ENCODE results near the gene FKBP7. TPM values are rescaled to one million over a fixed set of nuclear protein-coding genes. Genes with fewer than 3 reads are reported as not detected.
A peak's percentile ranks its signal among the peaks of the same experiment; 100 is the strongest.

Gene FKBP7
- total RNA-seq, 4 donors from 2014 or later, result 12.3 to 26.0 (median 17.5) TPM

DNA sequence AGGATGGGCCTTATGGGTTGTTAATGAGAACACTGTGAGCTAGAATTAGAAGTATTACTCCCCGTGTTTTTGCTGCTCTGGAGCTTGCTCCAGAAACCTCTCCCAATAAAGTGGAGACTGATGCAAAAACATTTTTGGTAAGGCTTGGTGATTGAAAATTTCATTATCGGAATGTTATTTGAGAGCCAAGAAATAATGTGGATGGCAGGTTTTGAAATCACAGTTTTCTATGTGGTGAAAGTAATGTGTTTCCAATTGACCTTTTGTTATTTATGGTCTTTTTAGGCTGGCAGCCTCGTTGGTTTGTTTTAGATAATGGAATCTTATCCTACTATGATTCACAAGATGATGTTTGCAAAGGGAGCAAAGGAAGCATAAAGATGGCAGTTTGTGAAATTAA, 7.0 kb upstream of the FKBP7 start:
- H3K4me1 ChIP-seq, result peaks cover 0 to 51% (median 32%) of the 10 kb centered on the region in 4 donors
- no peaks in the 10 kb centered on the region for H3K27me3 ChIP-seq
- H3K4me3 ChIP-seq, result no peak overlapping the region
- no peaks in the 10 kb centered on the region for H3K9me3 ChIP-seq
- peak in 1 of 2 donors; percentile 3 for TF ChIP-seq EP300 (IDR thresholded peaks at IDR 0.05)
- no peak for TF ChIP-seq POLR2A (IDR thresholded peaks at IDR 0.05)
- no peak for DNase-seq (ENCODE audit: low spot score in 2 of 2)
- H3K27ac ChIP-seq, result no peak overlapping the region
- peaks cover 0 to 16% (median 0%) of the 10 kb centered on the region in 3 donors for H3K36me3 ChIP-seq
- 62 to 67% methylated on average over 3 of the region's 3 CpGs for WGBS, 2 donors

GRCh38 chr2:178484245-178485041, 6.0 kb upstream of the FKBP7 start:
- Histone ChIP-seq H3K27ac (peak overlapping the region in 1 of 4 donors; percentile 41), H3K36me3 (peaks cover 0 to 10% (median 0%) of the 10 kb centered on the region in 3 donors), H3K4me1 (peaks cover 0 to 57% (median 35%) of the 10 kb centered on the region in 4 donors), H3K4me3 (no peak overlapping the region), H3K9me3 (no peaks in the 10 kb centered on the region), H3K27me3 (no peaks in the 10 kb centered on the region)
- TF ChIP-seq, protein P1, sequence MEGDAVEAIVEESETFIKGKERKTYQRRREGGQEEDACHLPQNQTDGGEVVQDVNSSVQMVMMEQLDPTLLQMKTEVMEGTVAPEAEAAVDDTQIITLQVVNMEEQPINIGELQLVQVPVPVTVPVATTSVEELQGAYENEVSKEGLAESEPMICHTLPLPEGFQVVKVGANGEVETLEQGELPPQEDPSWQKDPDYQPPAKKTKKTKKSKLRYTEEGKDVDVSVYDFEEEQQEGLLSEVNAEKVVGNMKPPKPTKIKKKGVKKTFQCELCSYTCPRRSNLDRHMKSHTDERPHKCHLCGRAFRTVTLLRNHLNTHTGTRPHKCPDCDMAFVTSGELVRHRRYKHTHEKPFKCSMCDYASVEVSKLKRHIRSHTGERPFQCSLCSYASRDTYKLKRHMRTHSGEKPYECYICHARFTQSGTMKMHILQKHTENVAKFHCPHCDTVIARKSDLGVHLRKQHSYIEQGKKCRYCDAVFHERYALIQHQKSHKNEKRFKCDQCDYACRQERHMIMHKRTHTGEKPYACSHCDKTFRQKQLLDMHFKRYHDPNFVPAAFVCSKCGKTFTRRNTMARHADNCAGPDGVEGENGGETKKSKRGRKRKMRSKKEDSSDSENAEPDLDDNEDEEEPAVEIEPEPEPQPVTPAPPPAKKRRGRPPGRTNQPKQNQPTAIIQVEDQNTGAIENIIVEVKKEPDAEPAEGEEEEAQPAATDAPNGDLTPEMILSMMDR (IDR thresholded peaks at IDR 0.05), result no peak
- TF ChIP-seq EP300 (IDR thresholded peaks at IDR 0.05) (no peak), POLR2A (IDR thresholded peaks at IDR 0.05) (no peak)
- peak in 1 of 2 donors; percentile 28 for DNase-seq (ENCODE audit: low spot score in 2 of 2)
- 39 to 43% methylated on average over 6 of the region's 6 CpGs for WGBS, 2 donors

DNA sequence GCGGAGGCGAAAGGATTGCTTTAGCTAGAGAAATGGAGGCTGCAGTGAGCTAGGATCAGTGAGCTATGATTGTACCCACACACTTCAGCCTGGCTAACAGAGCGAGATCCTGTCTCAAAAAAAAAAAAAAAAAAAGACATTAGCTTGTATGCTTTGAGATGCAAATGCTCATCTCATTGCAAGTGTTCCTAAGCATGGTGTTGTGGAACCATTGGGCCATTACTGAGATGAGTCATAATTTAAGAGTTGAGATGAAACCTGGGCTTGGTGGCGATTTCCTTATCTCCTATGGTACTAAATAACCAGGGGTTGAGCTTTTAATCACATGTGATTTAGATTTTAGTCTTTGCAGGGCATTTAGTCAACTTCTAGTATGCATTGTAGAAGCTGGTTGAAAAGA, 4.0 kb upstream of the FKBP7 start:
- peaks cover 0 to 66% (median 35%) of the 10 kb centered on the region in 4 donors for H3K4me1 ChIP-seq
- 84 to 86% methylated on average over 4 of the region's 4 CpGs for WGBS, 2 donors
- H3K4me3 ChIP-seq, result no peak overlapping the region

DNA sequence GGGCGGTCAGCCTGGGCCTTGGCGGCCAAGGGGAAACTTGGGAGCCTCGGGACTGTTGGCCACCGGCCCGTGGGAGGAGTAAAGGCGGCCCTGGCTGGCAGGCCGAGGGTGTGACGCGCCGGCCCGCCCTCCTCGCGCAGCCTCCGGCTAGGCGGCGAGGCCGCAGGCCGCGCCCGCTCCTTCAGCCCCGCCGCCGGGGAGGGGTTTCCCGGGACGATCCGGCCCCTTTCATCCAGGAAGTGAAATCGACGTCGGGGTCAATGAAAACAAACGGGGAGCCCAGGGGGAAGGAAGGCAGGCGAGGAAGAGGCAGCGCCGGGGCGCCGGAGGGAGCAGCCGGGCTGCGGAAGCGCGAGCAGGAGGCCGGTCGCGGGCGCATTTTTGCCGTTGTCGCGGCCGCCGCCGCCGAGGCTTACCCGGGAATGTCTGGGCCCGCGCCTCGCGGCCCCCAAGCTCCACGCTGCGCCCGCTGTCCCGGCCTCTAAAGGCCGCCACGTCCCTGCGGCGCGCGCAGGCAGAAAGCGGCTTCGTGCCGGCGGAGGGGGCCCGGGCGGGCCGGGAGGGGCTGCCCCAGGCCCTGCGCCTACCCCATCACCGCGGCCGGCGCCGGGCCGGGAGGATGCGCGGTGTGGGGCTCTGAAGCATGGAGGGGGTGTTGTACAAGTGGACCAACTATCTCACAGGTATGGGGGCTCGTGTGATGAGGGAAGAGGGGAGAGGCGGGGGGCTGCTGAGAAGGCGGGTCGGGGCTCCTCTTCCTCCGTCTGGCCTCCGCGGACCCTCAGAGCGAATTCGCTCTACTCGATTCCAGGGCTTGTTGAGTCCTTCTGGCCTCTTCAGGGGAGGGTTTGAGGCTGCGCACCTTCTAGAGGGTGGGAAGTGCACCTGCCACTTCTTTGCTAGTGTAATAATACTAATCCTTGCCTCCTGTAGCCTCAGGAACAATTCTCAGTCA, 2.1 kb upstream of the FKBP7 start, which contains the start of gene PLEKHA3:
PLEKHA3 (plus strand) TSS at position 231 of the 955 bp plus-strand sequence; CDS start at position 644, 413 bp downstream.
- H3K4me1 ChIP-seq, result peaks cover 0 to 65% (median 34%) of the 10 kb centered on the region in 4 donors
- TF ChIP-seq EP300 (IDR thresholded peaks at IDR 0.05), result peak in 1 of 2 donors; percentile 89
- TF ChIP-seq, protein P1 (IDR thresholded peaks at IDR 0.05), result no peak
- TF ChIP-seq POLR2A (IDR thresholded peaks at IDR 0.05), result peak; percentile 60 to 90
- H3K27me3 ChIP-seq, result no peaks in the 10 kb centered on the region
- H3K9me3 ChIP-seq, result no peaks in the 10 kb centered on the region
- no peaks in the 10 kb centered on the region for H3K36me3 ChIP-seq
- WGBS, 2 donors, result 0 to 1% methylated on average over 57 to 59 of the region's 92 CpGs
- peak within 1 kb of the TSS; percentile 94 to 98 (median 98) for H3K27ac ChIP-seq
- peak; percentile 92 to 96 for DNase-seq (ENCODE audit: low spot score in 2 of 2)
- H3K4me3 ChIP-seq, result peak within 1 kb of the TSS; percentile 56 to 94 (median 76)

More for the DNA sequence above, 4.0 kb upstream of the FKBP7 start:
- Histone ChIP-seq H3K9me3 (no peaks in the 10 kb centered on the region), H3K27me3 (no peaks in the 10 kb centered on the region), H3K36me3 (peaks cover 0 to 9% (median 0%) of the 10 kb centered on the region in 3 donors), H3K27ac (no peak overlapping the region)
- no peak for DNase-seq (ENCODE audit: low spot score in 2 of 2)
- no peak for TF ChIP-seq POLR2A (IDR thresholded peaks at IDR 0.05)
- TF ChIP-seq, protein P1 (IDR thresholded peaks at IDR 0.05), result no peak
- TF ChIP-seq EP300 (IDR thresholded peaks at IDR 0.05), result no peak

GRCh38 chr2:178479758-178480226, 1.4 kb upstream of the FKBP7 start:
- Histone ChIP-seq H3K4me1 (peaks cover 0 to 58% (median 27%) of the 10 kb centered on the region in 4 donors), H3K27ac (peak overlapping the region; percentile 94 to 98 (median 98)), H3K27me3 (no peaks in the 10 kb centered on the region), H3K36me3 (no peaks in the 10 kb centered on the region), H3K9me3 (no peaks in the 10 kb centered on the region), H3K4me3 (peak overlapping the region; percentile 32 to 94 (median 76))
- 21 to 24% methylated on average over 19 of the region's 19 CpGs for WGBS, 2 donors
- TF ChIP-seq POLR2A (IDR thresholded peaks at IDR 0.05) (no peak), EP300 (IDR thresholded peaks at IDR 0.05) (peak in 1 of 2 donors; percentile 67)
- peak in 1 of 2 donors; percentile 18 for DNase-seq (ENCODE audit: low spot score in 2 of 2)

Data from tibial nerve (tissue), 4 donors.